HepG2 (cell line): ENCODE data around the gene TSPAN5. TPM values are rescaled to one million over a fixed set of nuclear protein-coding genes. Genes with fewer than 3 reads are reported as not detected.

Experiments
- ATAC-seq: fragments of 200-7000 bp; cut with Tn5 transposase; 3 replicates; pipeline ENCODE4 v1.9.1; 2020; ENCODE audit warnings: mild to moderate bottlenecking, moderate library complexity
- BruUV-seq: library from RNA; stranded (reverse); fragments of 400-500 nt; replicated peaks from 2 replicates; lab custom pipeline; 2021; lab: Mats Ljungman, UMichigan
- CTCF ChIA-PET: fragments of 300-600 bp; formaldehyde crosslinking; extraction: SDS; loops from one replicate; lab custom pipeline; 2021; ENCODE audit warnings: low total read pairs, inconsistent platforms, low intra/inter-chr PET ratio; lab: Yijun Ruan, JAX
- POLR2A ChIA-PET: fragments of 350-600 bp; sonication (Branson Sonifier 250); formaldehyde crosslinking; loops from one replicate; lab custom pipeline; 2020; ENCODE audit warnings: antibody characterized with exemption, inconsistent platforms; lab: Yijun Ruan, JAX
- DNase-seq: peaks from one replicate; pipeline ENCODE4 v3.0.0-alpha.2; 2015; ENCODE audit warnings: low spot score
- FAIRE-seq: peaks from 3 replicates; lab custom pipeline; 2011; peaks lifted over from hg19 to GRCh38; lab: Jason Lieb, UNC
- H2AFZ ChIP-seq: one replicate; pipeline ENCODE4 v1.6.1; 2011; ENCODE audit warnings: low read length, inconsistent platforms
- H3K27ac ChIP-seq: fragments of 300-600 bp; 3 replicates; pipeline ENCODE4 v1.8.0; 2011; ENCODE audit warnings: mixed run types, mild to moderate bottlenecking, mixed read lengths, low read length, inconsistent platforms; ENCODE audit not compliant: insufficient read depth; ENCODE audit errors: extremely low read length
- H3K27me3 ChIP-seq, 2 experiments: fragments of 200-600 bp in 1 of 2; 2 replicates in 1 of 2; 3 replicates in 1 of 2; pipeline versions ENCODE4 v1.6.0 to v1.8.0; 2011; ENCODE audit warnings: low read length in 2 of 2, mild to moderate bottlenecking in 2 of 2, moderate library complexity in 2 of 2, inconsistent platforms in 1 of 2; ENCODE audit not compliant: insufficient read depth in 2 of 2, control insufficient read depth in 1 of 2
- H3K36me3 ChIP-seq, 2 experiments: fragments of 200-600 bp in 1 of 2; replicated peaks in 1 of 2; 2 replicates in 1 of 2; 3 replicates in 1 of 2; pipeline versions ENCODE4 v1.5.1 to v1.8.0; 2011; ENCODE audit warnings: low read length in 2 of 2, inconsistent platforms in 1 of 2; ENCODE audit not compliant: insufficient read depth in 2 of 2, control insufficient read depth in 1 of 2
- H3K4me1 ChIP-seq: 2 replicates; pipeline ENCODE4 v1.5.1; 2012; ENCODE audit warnings: low read length, inconsistent platforms; ENCODE audit not compliant: insufficient read depth
- H3K4me2 ChIP-seq: 2 replicates; pipeline ENCODE4 v1.6.0; 2011; ENCODE audit warnings: low read depth, low read length, inconsistent platforms
- H3K4me3 ChIP-seq, 3 experiments: fragments of 200-600 bp in 1 of 3; sonication (generic), shearing (Covaris generic) in 1 of 3; replicated peaks in 1 of 3; 2 replicates each; pipeline ENCODE4 v1.5.1; 2011 to 2016; ENCODE audit warnings: low read length in 3 of 3, inconsistent platforms in 2 of 3, low read depth in 2 of 3, mild to moderate bottlenecking in 2 of 3, control low read depth in 1 of 3, mixed read lengths in 1 of 3; ENCODE audit not compliant: insufficient read depth in 1 of 3
- H3K79me2 ChIP-seq: one replicate; pipeline ENCODE4 v1.6.1; 2011; ENCODE audit warnings: low read length, inconsistent platforms; ENCODE audit not compliant: insufficient read depth
- H3K9ac ChIP-seq: 2 replicates; pipeline ENCODE4 v1.6.0; 2011; ENCODE audit warnings: mild to moderate bottlenecking, low read depth, low read length, inconsistent platforms; ENCODE audit not compliant: insufficient read depth
- H3K9me3 ChIP-seq: 2 replicates; pipeline ENCODE4 v1.5.1; 2012; ENCODE audit warnings: mild to moderate bottlenecking, low read length
- H4K20me1 ChIP-seq: 2 replicates; pipeline ENCODE4 v1.6.0; 2011; ENCODE audit warnings: inconsistent platforms, mild to moderate bottlenecking, low read length, moderate library complexity; ENCODE audit not compliant: insufficient read depth
- ARID3A ChIP-seq: IDR thresholded peaks from 2 replicates; pipeline ENCODE4 v1.6.1; 2012; ENCODE audit warnings: low read depth, low read length, improper control_type of control experiment
- BHLHE40 ChIP-seq: IDR thresholded peaks from 2 replicates; pipeline ENCODE4 v1.6.1; 2011; ENCODE audit warnings: low read length, improper control_type of control experiment
- CAMTA2 ChIP-seq: sonication (generic); formaldehyde crosslinking; IDR thresholded peaks from 2 replicates; pipeline ENCODE4 v1.4.0; 2020; ENCODE audit warnings: mild to moderate bottlenecking, missing genetic modification reagents, borderline replicate concordance
- DRAP1 ChIP-seq: IDR thresholded peaks from 2 replicates; pipeline ENCODE4 v1.6.1; 2016; ENCODE audit warnings: missing genetic modification reagents, missing compliant biosample characterization
- GMEB1 ChIP-seq: sonication (generic); formaldehyde crosslinking; IDR thresholded peaks from 2 replicates; pipeline ENCODE4 v1.5.1; 2020; ENCODE audit warnings: missing genetic modification reagents, mild to moderate bottlenecking, borderline replicate concordance
- HINFP ChIP-seq: sonication (generic); formaldehyde crosslinking; IDR thresholded peaks from 2 replicates; pipeline ENCODE4 v1.4.0; 2020; ENCODE audit warnings: low read depth, mild to moderate bottlenecking, missing genetic modification reagents
- MIXL1 ChIP-seq: IDR thresholded peaks from 2 replicates; pipeline ENCODE4 v1.6.1; 2016
- MTF1 ChIP-seq: sonication (generic); formaldehyde crosslinking; IDR thresholded peaks from 2 replicates; pipeline ENCODE4 v1.5.0; 2020; ENCODE audit warnings: missing genetic modification reagents
- MTF2 ChIP-seq: sonication (generic); formaldehyde crosslinking; IDR thresholded peaks from 2 replicates; pipeline ENCODE4 v1.5.0; 2020; ENCODE audit warnings: missing genetic modification reagents, borderline replicate concordance
- RFXANK ChIP-seq: IDR thresholded peaks from 2 replicates; pipeline ENCODE4 v1.6.1; 2016
- SIX1 ChIP-seq: sonication (generic); formaldehyde crosslinking; IDR thresholded peaks from 2 replicates; pipeline ENCODE4 v1.4.0; 2020; ENCODE audit warnings: missing genetic modification reagents, borderline replicate concordance
- ZFP36L2 ChIP-seq: sonication (generic); formaldehyde crosslinking; IDR thresholded peaks from 2 replicates; pipeline ENCODE4 v1.4.0; 2020; ENCODE audit warnings: missing genetic modification reagents
- ZFP41 ChIP-seq: sonication (generic); formaldehyde crosslinking; IDR thresholded peaks from 2 replicates; pipeline ENCODE4 v1.4.0; 2020; ENCODE audit warnings: mild to moderate bottlenecking, missing genetic modification reagents, borderline replicate concordance
- ZNF143 ChIP-seq: sonication (generic); formaldehyde crosslinking; IDR thresholded peaks from 2 replicates; pipeline ENCODE4 v1.4.0; 2020; ENCODE audit warnings: missing genetic modification reagents
- ZNF512 ChIP-seq: sonication (generic); formaldehyde crosslinking; IDR thresholded peaks from 2 replicates; pipeline ENCODE4 v1.4.0; 2020; ENCODE audit warnings: mild to moderate bottlenecking, missing genetic modification reagents
- ZNF530 ChIP-seq: sonication (generic); formaldehyde crosslinking; IDR thresholded peaks from 2 replicates; pipeline ENCODE4 v1.5.0; 2020; ENCODE audit warnings: low read depth, mild to moderate bottlenecking, missing genetic modification reagents
- ZNF552 ChIP-seq: sonication (generic); formaldehyde crosslinking; IDR thresholded peaks from 2 replicates; pipeline ENCODE4 v1.9.0; 2022; ENCODE audit warnings: missing genetic modification reagents, mild to moderate bottlenecking, borderline replicate concordance
- ZNF790 ChIP-seq: sonication (generic); formaldehyde crosslinking; IDR thresholded peaks from 2 replicates; pipeline ENCODE4 v1.8.0; 2022; ENCODE audit warnings: missing genetic modification reagents, mild to moderate bottlenecking, borderline replicate concordance
- ZNF841 ChIP-seq: sonication (generic); formaldehyde crosslinking; IDR thresholded peaks from 2 replicates; pipeline ENCODE4 v1.8.1; 2023; ENCODE audit warnings: missing genetic modification reagents, borderline replicate concordance
- ZSCAN29 ChIP-seq: sonication (generic); formaldehyde crosslinking; conservative IDR thresholded peaks from 2 replicates; pipeline ENCODE4 v1.4.0; 2020; ENCODE audit warnings: mild to moderate bottlenecking, missing genetic modification reagents
- WGBS: methylation state at CpG from one replicate; pipeline ENCODE4 v1.1.6; 2017; ENCODE audit warnings: low lambda C conversion rate; 5-methylcytosine and 5-hydroxymethylcytosine counted together
- in situ Hi-C: cut with HindIII; loops from 2 replicates; pipeline ENCODE4 v1.10.0; 2017; ENCODE audit warnings: low pct_unique_long_range_greater_than_20kb; ENCODE audit not compliant: extremely low pct_ligation_motif_present
- intact Hi-C: fragments of 100-400 bp; cut with micrococcal nuclease; formaldehyde crosslinking; loops from one replicate; pipeline ENCODE4 v1.10.0; 2022; ENCODE audit not compliant: unreplicated experiment
- polyA plus RNA-seq, 8 experiments: library from polyadenylated mRNA; depleted of rRNA in 3 of 8; stranded (reverse) in 7 of 8; unstranded in 1 of 8; fragments of >200 nt; fragmentation: Illumina TruSeq in 4 of 8; extraction: Trizol in 4 of 8; gene quantifications; 2 replicates each; pipeline versions ENCODE4 v1.2.1 to v1.2.3, GENCODE V29; 2011 to 2016; ENCODE audit warnings: low read depth in 4 of 8, missing spikeins in 1 of 8, mixed read lengths in 1 of 8; ENCODE audit not compliant: insufficient read depth in 1 of 8
- total RNA-seq, 5 experiments: library from RNA; depleted of rRNA; stranded (reverse); fragments of >200 nt; fragmentation: Illumina TruSeq; extraction: Trizol; gene quantifications; 2 replicates each; pipeline ENCODE4 v1.2.3, GENCODE V29; 2016; ENCODE audit warnings: low read depth in 1 of 5

Gene TSPAN5
- total and polyA plus RNA-seq, 2 of the 13 experiments (the other 11 are each of a cell fraction or from before 2014, with no cell fraction given): 0.20 to 0.53 TPM

- H3K9ac ChIP-seq: no peak overlapping the region
- DNase-seq (no peak), ATAC-seq (no peak), FAIRE-seq (no peak)
- H2AFZ ChIP-seq: no peak overlapping the region
- no peaks in the 10 kb centered on the region for H3K79me2 ChIP-seq
- CTCF ChIA-PET: no interaction called here
- WGBS: 57% methylated on average over 4 of the region's 6 CpGs
- H3K4me1 ChIP-seq: no peaks in the 10 kb centered on the region
- intact Hi-C loops (no loop called here), in situ Hi-C loops (no loop called here)
- H3K4me3 ChIP-seq: no peak overlapping the region
- H4K20me1 ChIP-seq: no peaks in the 10 kb centered on the region
- H3K4me2 ChIP-seq: no peak overlapping the region
- POLR2A ChIA-PET: no interaction called here
- no peak for TF ChIP-seq ZFP41 (CRISPR knock-in tag)
- no peak for TF ChIP-seq ZNF512 (CRISPR knock-in tag)
- TF ChIP-seq ZSCAN29: no peak
- TF ChIP-seq ZNF790: no peak
- TF ChIP-seq GMEB1 (CRISPR knock-in tag): no peak
- TF ChIP-seq MIXL1 (CRISPR knock-in tag): no peak
- no peak for TF ChIP-seq SIX1 (CRISPR knock-in tag)
- TF ChIP-seq MTF1: no peak
- TF ChIP-seq CAMTA2 (CRISPR knock-in tag): no peak
- TF ChIP-seq ZNF841 (CRISPR knock-in tag): no peak
- TF ChIP-seq ZFP36L2 (CRISPR knock-in tag): no peak
- TF ChIP-seq ZNF143 (CRISPR knock-in tag): no peak
- TF ChIP-seq HINFP (CRISPR knock-in tag): no peak
- no peak for TF ChIP-seq BHLHE40
- no peak for TF ChIP-seq MTF2 (CRISPR knock-in tag)
- TF ChIP-seq DRAP1 (CRISPR knock-in tag): no peak
- no peak for TF ChIP-seq ARID3A
- TF ChIP-seq ZNF530: no peak
- no peak for TF ChIP-seq ZNF552
- TF ChIP-seq RFXANK (CRISPR knock-in tag): no peak
- H3K27me3 ChIP-seq: peaks cover 0 to 9% of the 10 kb centered on the region in 2 experiments; a peak in 2 of 5 replicates
- no peaks in the 10 kb centered on the region for H3K9me3 ChIP-seq
- no peak overlapping the region for H3K27ac ChIP-seq
- BruUV-seq: no TSS peak
- no peaks in the 10 kb centered on the region for H3K36me3 ChIP-seq
Observed at GRCh38 chr4:98610431-98610830, 48.0 kb downstream of the TSPAN5 start.
